Keratinocyte (primary cell): ENCODE results near the gene RIC1. TPM values are rescaled to one million over a fixed set of nuclear protein-coding genes. Genes with fewer than 3 reads are reported as not detected.

Source experiments
- DNase-seq: peaks from one replicate; pipeline ENCODE4 v3.0.0-alpha.2; 2011; ENCODE audit warnings: low read depth, missing footprints, low spot score
- FAIRE-seq: peaks from 2 replicates; lab custom pipeline; 2011; peaks lifted over from hg19 to GRCh38; lab: Jason Lieb, UNC
- H2AFZ ChIP-seq: 2 replicates; pipeline ENCODE4 v1.6.0; 2012; ENCODE audit warnings: low read length, control low read depth, inconsistent platforms; ENCODE audit not compliant: control insufficient read depth
- H3K27ac ChIP-seq: 2 replicates; pipeline ENCODE4 v1.5.1; 2011; ENCODE audit warnings: low read length; ENCODE audit not compliant: control insufficient read depth, insufficient read depth
- H3K27me3 ChIP-seq: 3 replicates; pipeline ENCODE4 v1.6.0; 2011; ENCODE audit warnings: low read length; ENCODE audit not compliant: control insufficient read depth, insufficient read depth; ENCODE audit errors: extremely low read depth
- H3K36me3 ChIP-seq, 2 experiments: 2 replicates in 1 of 2; 3 replicates in 1 of 2; pipeline ENCODE4 v1.5.1; 2011; ENCODE audit warnings: low read length in 2 of 2, mild to moderate bottlenecking in 1 of 2; ENCODE audit not compliant: control insufficient read depth in 2 of 2, insufficient read depth in 2 of 2; ENCODE audit errors: extremely low read depth in 1 of 2
- H3K4me1 ChIP-seq: 3 replicates; pipeline ENCODE4 v1.5.1; 2011; ENCODE audit warnings: low read length; ENCODE audit not compliant: control insufficient read depth, insufficient read depth; ENCODE audit errors: extremely low read depth
- H3K4me2 ChIP-seq: 3 replicates; pipeline ENCODE4 v1.6.0; 2011; ENCODE audit warnings: low read depth, low read length; ENCODE audit not compliant: control insufficient read depth, insufficient read depth; ENCODE audit errors: extremely low read depth
- H3K4me3 ChIP-seq, 3 experiments: fragments of 200-600 bp in 1 of 3; sonication (generic) in 1 of 3; 2 replicates in 2 of 3; 3 replicates in 1 of 3; pipeline ENCODE4 v1.5.1; 2011 to 2016; ENCODE audit warnings: low read length in 3 of 3, mild to moderate bottlenecking in 3 of 3, control low read depth in 2 of 3, inconsistent platforms in 1 of 3, low read depth in 1 of 3, mixed read lengths in 1 of 3, mixed run types in 1 of 3, moderate library complexity in 1 of 3; ENCODE audit not compliant: control insufficient read depth in 2 of 3, insufficient read depth in 2 of 3; ENCODE audit errors: extremely low read depth in 1 of 3
- H3K79me2 ChIP-seq: 2 replicates; pipeline ENCODE4 v1.6.0; 2012; ENCODE audit warnings: low read length; ENCODE audit not compliant: control insufficient read depth, insufficient read depth
- H3K9ac ChIP-seq: 3 replicates; pipeline ENCODE4 v1.6.0; 2011; ENCODE audit warnings: low read length; ENCODE audit not compliant: control insufficient read depth, insufficient read depth; ENCODE audit errors: extremely low read depth
- H3K9me1 ChIP-seq: 3 replicates; pipeline ENCODE4 v1.6.0; 2011; ENCODE audit warnings: low read length; ENCODE audit not compliant: control insufficient read depth, insufficient read depth; ENCODE audit errors: extremely low read depth
- H3K9me3 ChIP-seq: 2 replicates; pipeline ENCODE4 v1.5.1; 2012; ENCODE audit warnings: low read depth, low read length; ENCODE audit not compliant: control insufficient read depth
- H4K20me1 ChIP-seq: 3 replicates; pipeline ENCODE4 v1.6.0; 2011; ENCODE audit warnings: low read length; ENCODE audit not compliant: control insufficient read depth, insufficient read depth; ENCODE audit errors: extremely low read depth
- EZH2 ChIP-seq: IDR thresholded peaks from one replicate; pipeline ENCODE4 v1.6.1; 2012; ENCODE audit warnings: inconsistent platforms, mild to moderate bottlenecking, low read length, moderate library complexity
- dilution Hi-C: fragments of 300-500 bp; cut with MboI; formaldehyde crosslinking; loops from one replicate; pipeline ENCODE4 v1.7.0; 2020; ENCODE audit warnings: low sequenced_read_pairs; ENCODE audit not compliant: extremely low pct_ligation_motif_present
- polyA plus RNA-seq, 5 experiments: library from polyadenylated mRNA; depleted of rRNA in 3 of 5; stranded (reverse) in 3 of 5; stranded (forward) in 1 of 5; unstranded in 1 of 5; fragments of >200 nt; gene quantifications; 1 replicate in 1 of 5; 2 replicates in 3 of 5; 3 replicates in 1 of 5; pipeline versions ENCODE4 v1.2.1 to v1.2.3, GENCODE V29; 2011 to 2012; ENCODE audit warnings: missing spikeins in 2 of 5, low read depth in 1 of 5, low replicate concordance in 1 of 5
- TF ChIP-seq, protein P1 (sequence below), 3 experiments: IDR thresholded peaks in 1 of 3; conservative IDR thresholded peaks in 1 of 3; optimal IDR thresholded peaks in 1 of 3; 2 replicates in 2 of 3; 3 replicates in 1 of 3; pipeline versions ENCODE3 to v1.5.1; 2011; ENCODE audit warnings: low read length in 3 of 3, mild to moderate bottlenecking in 3 of 3, moderate library complexity in 2 of 3, control low read depth in 1 of 3, inconsistent platforms in 1 of 3; ENCODE audit not compliant: insufficient read depth in 2 of 3; ENCODE audit errors: extremely low read depth in 1 of 3

Gene RIC1
- polyA plus RNA-seq, 1 donor (not counting 4 experiments of a cell fraction or from before 2014, with no cell fraction given) = 20.5 TPM

DNA sequence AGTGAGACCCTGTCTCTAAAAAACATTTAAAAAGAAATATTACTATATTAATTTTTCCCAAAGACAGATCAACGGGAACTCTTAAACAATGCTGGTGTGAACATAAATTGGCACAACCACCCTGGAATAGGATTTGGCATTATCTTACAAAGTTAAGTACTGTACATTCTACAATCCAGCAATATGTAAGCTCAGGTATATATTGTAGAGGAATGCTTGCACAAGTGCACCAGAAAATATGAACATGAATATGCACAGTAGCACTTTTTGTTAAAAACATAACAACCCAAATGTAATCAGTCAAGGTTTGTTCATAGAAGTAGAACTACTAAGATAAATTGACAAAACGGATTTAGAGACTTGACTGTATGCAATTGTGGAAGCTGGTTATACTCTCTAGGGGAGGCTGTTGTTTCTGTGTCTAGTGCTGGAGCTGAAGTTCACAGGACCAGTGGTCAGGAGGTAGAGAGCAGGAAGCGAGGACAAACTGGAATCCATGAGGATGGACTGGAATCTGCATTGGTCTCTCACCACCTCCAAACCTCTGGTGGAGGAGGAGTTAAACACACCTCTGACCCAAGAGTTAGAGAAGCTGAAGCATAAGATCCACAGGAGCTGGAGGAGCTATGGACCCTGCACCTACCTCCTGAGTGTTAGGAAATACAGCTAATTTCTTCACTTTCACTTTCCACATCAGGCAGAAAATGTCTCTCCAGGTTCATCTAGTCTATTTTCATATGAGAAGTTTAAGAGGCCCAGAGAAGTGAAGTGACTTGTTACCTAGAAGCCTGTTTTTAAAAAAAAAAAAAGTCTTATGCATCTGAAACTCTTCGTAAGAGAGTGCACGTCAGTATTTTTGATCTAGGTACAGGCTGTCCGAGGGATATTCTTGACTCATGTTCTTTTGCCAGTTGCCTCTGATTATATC lies 20.3 kb upstream of the RIC1 start:
- Histone ChIP-seq H3K79me2 (no peaks in the 10 kb centered on the region), H3K4me2 (peak overlapping the region; percentile 65), H2AFZ (peak overlapping the region; percentile 61), H3K27me3 (no peaks in the 10 kb centered on the region), H4K20me1 (no peaks in the 10 kb centered on the region), H3K4me1 (peaks cover 2% of the 10 kb centered on the region), H3K36me3 (no peaks in the 10 kb centered on the region), H3K9me3 (no peaks in the 10 kb centered on the region), H3K9me1 (no peaks in the 10 kb centered on the region), H3K27ac (no peak overlapping the region), H3K9ac (peak overlapping the region; percentile 6), H3K4me3 (peak overlapping the region in 2 of 3 experiments; percentile 36 to 48)
- FAIRE-seq (no peak), DNase-seq (no peak)
- dilution Hi-C loops = no loop called here
- TF ChIP-seq EZH2 = no peak
- TF ChIP-seq, protein P1, sequence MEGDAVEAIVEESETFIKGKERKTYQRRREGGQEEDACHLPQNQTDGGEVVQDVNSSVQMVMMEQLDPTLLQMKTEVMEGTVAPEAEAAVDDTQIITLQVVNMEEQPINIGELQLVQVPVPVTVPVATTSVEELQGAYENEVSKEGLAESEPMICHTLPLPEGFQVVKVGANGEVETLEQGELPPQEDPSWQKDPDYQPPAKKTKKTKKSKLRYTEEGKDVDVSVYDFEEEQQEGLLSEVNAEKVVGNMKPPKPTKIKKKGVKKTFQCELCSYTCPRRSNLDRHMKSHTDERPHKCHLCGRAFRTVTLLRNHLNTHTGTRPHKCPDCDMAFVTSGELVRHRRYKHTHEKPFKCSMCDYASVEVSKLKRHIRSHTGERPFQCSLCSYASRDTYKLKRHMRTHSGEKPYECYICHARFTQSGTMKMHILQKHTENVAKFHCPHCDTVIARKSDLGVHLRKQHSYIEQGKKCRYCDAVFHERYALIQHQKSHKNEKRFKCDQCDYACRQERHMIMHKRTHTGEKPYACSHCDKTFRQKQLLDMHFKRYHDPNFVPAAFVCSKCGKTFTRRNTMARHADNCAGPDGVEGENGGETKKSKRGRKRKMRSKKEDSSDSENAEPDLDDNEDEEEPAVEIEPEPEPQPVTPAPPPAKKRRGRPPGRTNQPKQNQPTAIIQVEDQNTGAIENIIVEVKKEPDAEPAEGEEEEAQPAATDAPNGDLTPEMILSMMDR (optimal IDR thresholded peaks at IDR 0.05 in 1 of 3, IDR thresholded peaks at IDR 0.05 in 1 of 3, conservative IDR thresholded peaks at IDR 0.05 in 1 of 3; ENCODE audit: extremely low read depth in 1 of 3, insufficient read depth in 2 of 3, low read length in 3 of 3) = no peak

GRCh38 chr9:5609226-5609596 lies 19.7 kb upstream of the RIC1 start:
- no peaks in the 10 kb centered on the region for H3K9me3 ChIP-seq
- no peak for FAIRE-seq
- no peak overlapping the region for H2AFZ ChIP-seq
- dilution Hi-C loops = no loop called here
- peak overlapping the region in 2 of 3 experiments; percentile 36 to 48 for H3K4me3 ChIP-seq
- H3K4me2 ChIP-seq = peak overlapping the region; percentile 65
- no peaks in the 10 kb centered on the region for H3K27me3 ChIP-seq
- no peaks in the 10 kb centered on the region for H3K9me1 ChIP-seq
- H4K20me1 ChIP-seq = no peaks in the 10 kb centered on the region
- peaks cover 2% of the 10 kb centered on the region for H3K4me1 ChIP-seq
- H3K27ac ChIP-seq = no peak overlapping the region
- H3K36me3 ChIP-seq = no peaks in the 10 kb centered on the region
- H3K9ac ChIP-seq = no peak overlapping the region
- TF ChIP-seq, protein P1 (optimal IDR thresholded peaks at IDR 0.05 in 1 of 3, IDR thresholded peaks at IDR 0.05 in 1 of 3, conservative IDR thresholded peaks at IDR 0.05 in 1 of 3; ENCODE audit: extremely low read depth in 1 of 3, insufficient read depth in 2 of 3, low read length in 3 of 3) = no peak
- TF ChIP-seq EZH2 = no peak
- no peaks in the 10 kb centered on the region for H3K79me2 ChIP-seq
- DNase-seq = no peak
